Endothelial cell of umbilical vein (primary cell): ENCODE measurements around the gene DHX16. TPM values are rescaled to one million over a fixed set of nuclear protein-coding genes. Genes with fewer than 3 reads are reported as not detected.

Experiments used
- BruUV-seq: library from RNA; stranded (reverse); fragments of 400-500 nt; replicated peaks from 2 replicates; lab custom pipeline; 2021; lab: Mats Ljungman, UMichigan
- CTCF ChIA-PET: fragments of 300-600, 350-600 bp; sonication (Branson Sonifier 250); formaldehyde crosslinking; loops from one replicate; lab custom pipeline; 2021; ENCODE audit warnings: antibody characterized with exemption, inconsistent platforms; lab: Charles Lee
- POLR2A ChIA-PET: fragments of 300-600, 350-600 bp; sonication (Branson Sonifier 250); formaldehyde crosslinking; loops from one replicate; lab custom pipeline; 2021; ENCODE audit warnings: antibody characterized with exemption, inconsistent platforms; lab: Charles Lee
- DNase-seq: peaks from one replicate; pipeline ENCODE4 v3.0.0-alpha.2; 2011; ENCODE audit warnings: low read depth, low spot score
- FAIRE-seq: peaks from 2 replicates; lab custom pipeline; 2011; peaks lifted over from hg19 to GRCh38; lab: Jason Lieb, UNC
- H2AFZ ChIP-seq: 2 replicates; pipeline ENCODE4 v1.6.0; 2012; ENCODE audit warnings: low read depth, low read length, control low read depth, inconsistent platforms
- H3K27ac ChIP-seq: 2 replicates; pipeline ENCODE4 v1.5.1; 2011; ENCODE audit warnings: low read depth, mild to moderate bottlenecking, control low read depth, low read length, moderate library complexity; ENCODE audit not compliant: insufficient read depth
- H3K27me3 ChIP-seq, 2 experiments: 2 replicates each; pipeline versions ENCODE4 v1.6.0 to v1.6.1; 2011; ENCODE audit warnings: low read length in 2 of 2, mixed read lengths in 1 of 2; ENCODE audit not compliant: control insufficient read depth in 2 of 2, insufficient read depth in 2 of 2
- H3K36me3 ChIP-seq, 2 experiments: 2 replicates in 1 of 2; 3 replicates in 1 of 2; pipeline ENCODE4 v1.5.1; 2011; ENCODE audit warnings: low read length in 2 of 2, mild to moderate bottlenecking in 1 of 2, moderate library complexity in 1 of 2; ENCODE audit not compliant: control insufficient read depth in 2 of 2, insufficient read depth in 2 of 2; ENCODE audit errors: extremely low read depth in 1 of 2
- H3K4me1 ChIP-seq: 3 replicates; pipeline ENCODE4 v1.5.1; 2011; ENCODE audit warnings: mild to moderate bottlenecking, low read length; ENCODE audit not compliant: control insufficient read depth, insufficient read depth; ENCODE audit errors: extremely low read depth
- H3K4me2 ChIP-seq: 2 replicates; pipeline ENCODE4 v1.6.1; 2011; ENCODE audit warnings: low read length, control low read depth, mixed read lengths; ENCODE audit not compliant: insufficient read depth
- H3K4me3 ChIP-seq, 3 experiments: fragments of 200-600 bp in 1 of 3; sonication (generic), shearing (Covaris generic) in 1 of 3; replicated peaks in 1 of 3; 2 replicates each; pipeline ENCODE4 v1.5.1; 2011 to 2016; ENCODE audit warnings: control low read depth in 3 of 3, low read length in 3 of 3, mild to moderate bottlenecking in 2 of 3, inconsistent platforms in 1 of 3, low read depth in 1 of 3, moderate library complexity in 1 of 3; ENCODE audit not compliant: insufficient read depth in 1 of 3
- H3K79me2 ChIP-seq: 2 replicates; pipeline ENCODE4 v1.6.0; 2012; ENCODE audit warnings: low read length, inconsistent platforms; ENCODE audit not compliant: control insufficient read depth, insufficient read depth
- H3K9ac ChIP-seq: replicated peaks from 2 replicates; pipeline ENCODE3; 2011; ENCODE audit warnings: low read length, control low read depth; ENCODE audit not compliant: insufficient read depth; ENCODE audit errors: extremely low read depth
- H3K9me1 ChIP-seq: replicated peaks from 3 replicates; pipeline ENCODE4 v1.6.0; 2011; ENCODE audit warnings: mild to moderate bottlenecking, low read length; ENCODE audit not compliant: control insufficient read depth, insufficient read depth; ENCODE audit errors: extremely low read depth
- H3K9me3 ChIP-seq: replicated peaks from 2 replicates; pipeline ENCODE4 v1.5.1; 2012; ENCODE audit warnings: low read length, inconsistent platforms; ENCODE audit not compliant: control insufficient read depth, insufficient read depth
- H4K20me1 ChIP-seq: replicated peaks from 2 replicates; pipeline ENCODE3; 2011; ENCODE audit warnings: mild to moderate bottlenecking, low read length; ENCODE audit not compliant: control insufficient read depth, insufficient read depth; ENCODE audit errors: extremely low read depth
- EZH2 ChIP-seq: IDR thresholded peaks from 2 replicates; pipeline ENCODE4 v1.6.1; 2012; ENCODE audit warnings: borderline replicate concordance, low read depth, mild to moderate bottlenecking, moderate library complexity, low read length, inconsistent platforms; ENCODE audit not compliant: severe bottlenecking
- MYC ChIP-seq: IDR thresholded peaks from one replicate; pipeline ENCODE4 v1.6.1; 2011; ENCODE audit warnings: mild to moderate bottlenecking, low read depth, low read length
- POLR2A ChIP-seq: IDR thresholded peaks from 2 replicates; pipeline ENCODE4 v1.6.1; 2012; ENCODE audit warnings: low read depth, mild to moderate bottlenecking, control low read depth, low read length
- POLR2AphosphoS5 ChIP-seq: IDR thresholded peaks from 2 replicates; pipeline ENCODE4 v1.6.1; 2012; ENCODE audit warnings: low read depth, mild to moderate bottlenecking, control low read depth, low read length, moderate library complexity; ENCODE audit not compliant: insufficient read depth
- dilution Hi-C: fragments of 300-500 bp; cut with MboI; formaldehyde crosslinking; loops from one replicate; pipeline ENCODE4 v1.15.0; 2019; ENCODE audit warnings: low sequenced_read_pairs; ENCODE audit not compliant: extremely low pct_ligation_motif_present
- intact Hi-C: fragments of 100-400 bp; cut with micrococcal nuclease; formaldehyde crosslinking; loops from one replicate; pipeline ENCODE4 v1.10.0; 2022
- polyA plus RNA-seq, 4 experiments: library from polyadenylated mRNA; depleted of rRNA in 3 of 4; stranded (reverse) in 3 of 4; unstranded in 1 of 4; fragments of >200 nt; gene quantifications; 2 replicates each; pipeline versions ENCODE4 v1.2.1 to v1.2.3, GENCODE V29; 2011 to 2012; ENCODE audit warnings: missing spikeins in 1 of 4
- total RNA-seq: library from RNA; stranded (reverse); gene quantifications from 2 replicates; pipeline ENCODE4 v1.2.3, GENCODE V29; 2021
- TF ChIP-seq, protein P1 (sequence below): IDR thresholded peaks from 2 replicates; pipeline ENCODE4 v1.6.1; 2011; ENCODE audit not compliant: insufficient read depth, insufficient read length

Gene DHX16
- total and polyA plus RNA-seq, 2 donors (not counting 3 experiments of a cell fraction or from before 2014, with no cell fraction given), result 38.2 to 66.5 TPM

DNA sequence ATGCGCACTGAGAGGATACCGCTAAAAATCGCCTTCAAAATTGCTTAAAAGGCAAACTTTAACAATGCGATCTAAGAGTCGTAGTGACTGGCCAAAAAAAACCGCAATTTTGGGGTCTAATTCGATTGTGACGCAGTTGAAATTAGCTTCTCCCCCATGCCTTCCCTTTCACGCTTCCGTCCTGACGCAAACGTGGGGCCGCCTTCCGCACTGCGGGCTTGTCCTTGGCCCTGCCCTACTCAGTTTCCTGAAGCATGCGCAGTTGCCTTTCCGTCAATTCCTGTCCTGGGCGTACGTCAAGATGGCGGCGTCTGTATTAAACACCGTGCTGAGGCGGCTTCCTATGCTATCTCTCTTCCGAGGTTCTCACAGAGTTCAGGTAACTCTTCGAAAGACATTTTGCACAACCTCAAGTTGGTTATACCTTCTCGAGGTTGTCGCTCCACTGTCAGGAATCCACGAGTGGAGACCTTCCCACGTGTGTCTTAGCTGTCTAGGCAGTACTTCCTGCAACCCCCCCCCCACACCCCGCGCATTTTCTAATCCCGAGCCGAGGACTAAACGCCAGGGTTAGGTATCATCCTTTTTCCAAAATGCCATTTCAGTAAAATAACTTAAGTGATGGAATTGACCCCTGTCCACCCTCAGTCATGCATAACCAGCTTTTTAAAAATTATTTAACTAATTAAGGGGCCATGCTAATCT, 55.1 kb downstream of the DHX16 start, which contains the start of gene MRPS18B:
Gene MRPS18B, plus strand, starts transcription at position 276 of the 705 bp plus-strand sequence. Its CDS starts 26 bp downstream, at position 302.
- Histone ChIP-seq H3K36me3 (peaks cover 5 to 10% of the 10 kb centered on the region in 2 experiments), H3K79me2 (peaks cover 35% of the 10 kb centered on the region), H4K20me1 (no peaks in the 10 kb centered on the region), H3K27me3 (no peaks in the 10 kb centered on the region), H3K4me1 (peaks cover 20% of the 10 kb centered on the region), H3K4me3 (peak within 1 kb of the TSS; percentile 51 to 84 (median 73)), H3K9me1 (no peaks in the 10 kb centered on the region), H3K4me2 (peak within 1 kb of the TSS; percentile 99), H2AFZ (peak within 1 kb of the TSS; percentile 67), H3K9me3 (no peaks in the 10 kb centered on the region), H3K9ac (peak within 1 kb of the TSS; percentile 99), H3K27ac (peak within 1 kb of the TSS; percentile 96)
- intact Hi-C loops, result loop anchor here (1.0 kb wide), 4 partner anchors 30 to 100 kb away; partner anchors contain the start of genes ABCF1, C6orf136, GNL1 and MDC1
- TF ChIP-seq, protein P1, sequence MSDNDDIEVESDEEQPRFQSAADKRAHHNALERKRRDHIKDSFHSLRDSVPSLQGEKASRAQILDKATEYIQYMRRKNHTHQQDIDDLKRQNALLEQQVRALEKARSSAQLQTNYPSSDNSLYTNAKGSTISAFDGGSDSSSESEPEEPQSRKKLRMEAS, result peak; percentile 81
- TF ChIP-seq POLR2A, result peak; percentile 95
- TF ChIP-seq POLR2AphosphoS5, result peak; percentile 86
- TF ChIP-seq MYC, result peak; percentile 62
- no peak for TF ChIP-seq EZH2
- DNase-seq, result peak; percentile 99
- ChIA-PET CTCF (interaction anchor here (0.7 to 1.6 kb wide), 4 partner anchors 48 to 113 kb away, joined by 3 to 17 read pairs (median 4); no protein-coding TSS in a partner anchor), POLR2A (interaction anchor here (0.7 kb wide), 2 partner anchors 13 to 20 kb away, joined by 3 to 8 read pairs; no protein-coding TSS in a partner anchor)
- dilution Hi-C loops, result no loop called here
- TSS peak; percentile 68 for BruUV-seq
- no peak for FAIRE-seq
